Epithelial cell of esophagus (primary cell): ENCODE results near the gene CIZ1.
A peak's percentile ranks its signal among the peaks of the same experiment; 100 is the strongest.

ENCODE experiments used
- DNase-seq: peaks from one replicate; pipeline ENCODE4 v3.0.0; 2010; ENCODE audit warnings: low read depth
- H3K4me3 ChIP-seq: 2 replicates; pipeline ENCODE4 v1.5.1; 2011; ENCODE audit warnings: mild to moderate bottlenecking, low read length, control low read depth
- CTCF ChIP-seq: IDR thresholded peaks from 2 replicates; pipeline ENCODE4 v1.5.1; 2011; ENCODE audit warnings: low read depth, mild to moderate bottlenecking, low read length, control low read depth, inconsistent platforms; ENCODE audit not compliant: insufficient read depth; ENCODE audit errors: missing control alignments

The CIZ1 gene

DNA sequence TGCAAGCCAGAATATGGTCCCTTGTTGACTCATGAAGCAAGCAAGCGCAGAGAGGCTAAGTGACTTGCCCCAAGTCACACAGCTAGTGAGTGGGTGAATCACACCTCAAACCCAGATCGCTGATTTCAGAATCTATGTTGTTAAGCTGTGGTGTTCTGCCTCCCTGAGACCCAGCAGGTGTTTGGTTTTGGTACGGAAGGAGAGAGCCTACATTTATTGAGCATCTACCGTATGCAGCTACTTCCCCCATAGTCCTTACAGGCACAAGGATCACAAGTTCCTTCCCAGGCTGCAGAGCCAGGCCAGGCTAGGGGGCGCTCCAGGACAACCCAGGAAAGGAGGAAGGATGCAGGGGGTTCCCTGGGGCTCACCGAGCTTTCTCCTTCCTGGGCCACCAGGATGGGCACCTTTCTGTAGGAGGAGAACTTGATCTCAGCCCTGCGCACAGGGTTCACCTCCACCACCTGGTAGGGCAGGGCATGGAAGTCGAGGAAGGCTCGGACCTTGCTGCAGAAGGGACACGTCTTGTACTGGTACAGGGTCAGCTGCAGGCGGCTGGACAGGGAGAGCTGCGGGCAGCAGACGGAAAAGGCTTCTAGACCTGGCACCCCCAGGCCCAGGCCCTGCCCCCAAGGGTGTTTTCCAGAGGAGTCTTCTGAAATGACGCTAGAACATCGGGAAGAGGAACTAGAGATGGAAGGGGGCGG, 66.3 kb downstream of the CIZ1 start:
- peak; percentile 82 for DNase-seq
- TF ChIP-seq CTCF: peak; percentile 80
- H3K4me3 ChIP-seq: no peak overlapping the region

GRCh38 chr9:128124451-128124850, 66.9 kb downstream of the CIZ1 start:
- H3K4me3 ChIP-seq: no peak overlapping the region
- no peak for TF ChIP-seq CTCF
- DNase-seq: no peak

DNA sequence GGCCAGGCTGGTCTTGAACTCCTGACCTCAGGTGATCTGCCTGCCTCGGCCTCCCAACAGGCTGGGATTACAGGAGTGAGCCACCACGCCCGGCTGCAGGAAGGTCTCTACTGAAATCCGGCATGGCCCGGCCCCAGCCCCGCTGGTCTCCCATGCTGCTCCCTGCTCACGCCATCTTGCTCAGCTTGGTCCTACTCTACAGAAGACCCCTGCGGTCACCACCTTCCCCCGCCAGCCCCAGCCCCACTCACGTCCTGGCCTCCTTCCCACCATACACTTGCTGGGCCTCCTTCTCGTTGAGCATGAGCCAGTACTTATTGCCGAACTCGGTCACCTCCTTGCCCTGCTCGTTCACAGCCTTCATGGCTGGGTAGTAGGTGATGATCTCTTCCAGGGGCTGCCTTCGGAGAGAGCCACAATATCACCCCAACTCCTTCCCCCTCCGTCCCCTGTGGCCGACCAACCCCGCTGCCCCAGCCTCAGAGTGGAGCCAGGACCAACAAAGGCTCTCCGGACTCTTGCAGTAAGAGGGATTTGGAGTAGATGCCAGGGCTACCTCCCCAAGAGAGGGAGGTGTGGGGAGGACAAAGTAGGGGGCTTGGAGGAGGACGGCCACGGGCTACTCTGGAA, 67.8 kb downstream of the CIZ1 start:
- DNase-seq: no peak
- H3K4me3 ChIP-seq: no peak overlapping the region
- TF ChIP-seq CTCF: no peak

GRCh38 chr9:128122809-128123175, 68.6 kb downstream of the CIZ1 start:
- no peak for TF ChIP-seq CTCF
- no peak for DNase-seq

DNA sequence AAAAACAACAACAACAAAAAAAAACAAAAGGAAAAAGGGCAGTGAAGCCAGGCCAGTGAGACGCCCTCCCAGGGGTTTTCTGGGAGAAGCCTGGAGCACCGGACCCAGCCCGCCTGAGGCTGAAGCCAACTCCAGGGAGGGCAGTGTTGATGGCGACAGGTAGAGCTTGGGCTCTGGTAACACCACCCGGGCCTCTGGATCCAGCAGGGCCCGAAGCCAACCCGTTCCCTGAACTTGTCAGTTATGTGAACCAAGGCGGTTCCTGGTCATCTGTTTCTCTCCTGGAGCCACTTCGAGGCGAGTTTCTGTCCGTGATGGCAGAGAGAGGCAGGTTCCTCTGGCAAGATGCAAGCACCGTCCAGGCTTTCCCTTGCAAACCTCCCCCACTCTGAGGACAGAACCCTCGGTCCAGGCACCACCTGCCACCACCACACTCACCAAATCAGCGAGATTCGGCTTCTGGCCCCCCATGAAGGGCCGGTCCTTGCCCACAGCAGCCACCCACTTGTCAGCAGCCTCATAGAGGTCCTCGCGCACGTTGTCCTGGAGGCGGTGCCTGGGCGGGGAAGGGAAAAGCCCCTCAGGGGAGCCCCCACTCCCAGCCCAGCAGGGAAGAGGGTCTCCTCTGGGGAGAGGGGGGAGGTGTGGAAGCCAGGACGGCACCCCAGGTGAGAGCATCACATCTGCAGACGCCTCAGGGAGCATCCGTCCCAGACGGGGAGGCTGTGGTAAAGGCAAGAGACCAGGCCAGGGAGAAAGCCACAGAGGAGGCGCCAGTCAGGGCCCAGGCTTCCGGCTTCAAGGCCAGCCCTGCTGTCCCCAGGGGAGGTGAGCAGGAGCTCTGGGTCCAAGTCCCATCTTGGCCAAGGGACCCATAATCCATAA, 69.2 kb downstream of the CIZ1 start:
- DNase-seq: no peak
- H3K4me3 ChIP-seq: no peak overlapping the region
- no peak for TF ChIP-seq CTCF

More at GRCh38 chr9:128122809-128123175, 68.6 kb downstream of the CIZ1 start:
- H3K4me3 ChIP-seq: no peak overlapping the region

DNA sequence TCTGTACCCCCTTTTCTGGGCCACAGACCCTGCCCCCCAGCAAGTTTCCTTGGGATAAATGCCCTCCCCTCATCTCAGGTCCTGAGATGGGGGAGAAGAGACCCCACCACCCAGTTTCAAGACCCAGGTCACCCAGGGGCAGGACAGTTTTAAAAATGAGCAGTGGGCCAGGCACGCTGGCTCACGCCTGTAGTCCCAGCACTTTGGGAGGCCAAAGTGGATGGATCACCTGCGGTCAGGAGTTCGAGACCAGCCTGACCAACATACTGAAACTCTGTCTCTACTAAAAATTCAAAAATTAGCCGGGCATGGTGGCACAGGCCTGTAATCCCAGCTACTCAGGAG, 69.9 kb downstream of the CIZ1 start:
- DNase-seq: no peak
- H3K4me3 ChIP-seq: no peak overlapping the region
- no peak for TF ChIP-seq CTCF
